Effector CD8-positive, alpha-beta T cell (primary cell): Measurements from ENCODE around the gene MRM3.
"Not testable (repeated sequence)": the region's sequence is repeated elsewhere in the genome, so short reads cannot be mapped to it uniquely, and the experiment has no call there.

Experiments
- DNase-seq: peaks from one replicate; lab custom pipeline; 2025; lab: John Stamatoyannopoulos, UW

The MRM3 gene

DNA sequence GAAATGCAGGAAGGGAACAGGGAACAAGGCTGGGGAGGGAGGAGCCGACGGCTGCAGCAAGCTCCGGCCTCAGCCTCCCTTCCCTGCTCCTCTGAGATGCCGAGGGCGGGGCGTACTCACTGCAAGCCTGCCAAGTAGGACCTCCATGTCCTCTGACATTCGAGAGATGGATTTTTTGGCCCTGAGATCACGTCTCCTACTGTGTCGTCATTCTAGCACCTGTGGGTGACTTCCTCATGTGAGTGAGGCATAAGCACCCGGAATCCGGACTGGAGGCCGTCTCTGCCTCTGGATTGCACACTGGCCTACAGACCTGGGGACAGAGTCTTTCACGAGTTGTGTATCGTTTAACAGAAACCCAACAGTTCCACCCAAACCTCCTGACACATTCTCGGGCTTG lies 14.5 kb downstream of the MRM3 start:
- no peak for DNase-seq

DNA sequence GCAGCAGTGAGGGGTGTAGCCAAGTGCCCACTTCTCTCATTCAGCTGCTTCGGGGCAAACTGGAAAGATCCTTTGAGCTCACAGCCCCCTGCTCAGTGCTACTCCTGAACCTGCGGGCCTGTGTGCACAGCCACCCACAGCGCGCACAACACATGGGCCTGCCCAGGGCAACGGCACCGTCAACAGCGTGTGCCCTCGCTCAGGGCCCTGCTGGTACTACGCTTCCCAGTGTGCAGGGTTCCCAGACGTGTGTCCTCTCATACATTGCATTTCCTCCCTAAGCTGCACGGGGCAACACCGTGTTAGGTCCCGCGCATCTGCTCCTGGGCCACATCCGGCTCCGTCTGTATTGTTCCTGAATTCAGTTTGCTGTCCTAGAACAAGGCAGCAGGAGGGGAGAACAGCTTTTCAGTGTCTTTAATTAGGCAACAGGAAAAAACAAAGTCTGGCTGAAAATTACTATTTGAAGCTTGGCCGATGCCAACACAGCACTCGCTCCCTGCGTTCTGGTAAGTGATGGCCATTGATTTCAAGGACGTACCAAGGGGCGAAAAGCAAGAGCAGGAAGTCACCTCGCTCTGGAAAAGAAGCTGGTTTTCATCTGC lies 15.2 kb downstream of the MRM3 start:
- DNase-seq: no peak

- no peak for DNase-seq
Measured at GRCh38 chr17:798246-798645, 16.1 kb downstream of the MRM3 start.

GRCh38 chr17:799261-799660 lies 17.1 kb downstream of the MRM3 start:
- no peak for DNase-seq

GRCh38 chr17:800446-801242 lies 18.5 kb downstream of the MRM3 start:
- no peak for DNase-seq

- no peak for DNase-seq
Measured at GRCh38 chr17:801660-802059, 19.5 kb downstream of the MRM3 start.

DNA sequence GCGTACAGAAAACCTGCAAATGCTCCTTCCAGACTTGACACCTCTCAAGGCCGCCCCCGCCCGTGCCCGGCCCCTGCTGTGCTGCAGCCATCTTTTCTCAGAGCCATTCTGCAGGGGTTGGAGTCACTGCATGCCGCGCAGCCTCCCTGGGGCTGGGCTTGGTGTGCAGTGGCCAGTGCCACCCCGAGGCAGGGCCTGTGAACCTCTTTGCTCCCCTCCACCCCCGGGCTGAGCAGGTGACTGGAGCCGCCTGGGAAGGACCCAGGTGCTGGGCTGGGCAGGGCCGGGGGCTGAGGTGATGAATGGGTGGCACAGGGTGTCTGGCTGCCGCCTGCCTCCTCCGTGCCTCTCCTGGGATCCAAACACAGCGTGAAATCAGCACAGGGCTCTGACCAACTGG lies 20.3 kb downstream of the MRM3 start:
- no peak for DNase-seq

DNA sequence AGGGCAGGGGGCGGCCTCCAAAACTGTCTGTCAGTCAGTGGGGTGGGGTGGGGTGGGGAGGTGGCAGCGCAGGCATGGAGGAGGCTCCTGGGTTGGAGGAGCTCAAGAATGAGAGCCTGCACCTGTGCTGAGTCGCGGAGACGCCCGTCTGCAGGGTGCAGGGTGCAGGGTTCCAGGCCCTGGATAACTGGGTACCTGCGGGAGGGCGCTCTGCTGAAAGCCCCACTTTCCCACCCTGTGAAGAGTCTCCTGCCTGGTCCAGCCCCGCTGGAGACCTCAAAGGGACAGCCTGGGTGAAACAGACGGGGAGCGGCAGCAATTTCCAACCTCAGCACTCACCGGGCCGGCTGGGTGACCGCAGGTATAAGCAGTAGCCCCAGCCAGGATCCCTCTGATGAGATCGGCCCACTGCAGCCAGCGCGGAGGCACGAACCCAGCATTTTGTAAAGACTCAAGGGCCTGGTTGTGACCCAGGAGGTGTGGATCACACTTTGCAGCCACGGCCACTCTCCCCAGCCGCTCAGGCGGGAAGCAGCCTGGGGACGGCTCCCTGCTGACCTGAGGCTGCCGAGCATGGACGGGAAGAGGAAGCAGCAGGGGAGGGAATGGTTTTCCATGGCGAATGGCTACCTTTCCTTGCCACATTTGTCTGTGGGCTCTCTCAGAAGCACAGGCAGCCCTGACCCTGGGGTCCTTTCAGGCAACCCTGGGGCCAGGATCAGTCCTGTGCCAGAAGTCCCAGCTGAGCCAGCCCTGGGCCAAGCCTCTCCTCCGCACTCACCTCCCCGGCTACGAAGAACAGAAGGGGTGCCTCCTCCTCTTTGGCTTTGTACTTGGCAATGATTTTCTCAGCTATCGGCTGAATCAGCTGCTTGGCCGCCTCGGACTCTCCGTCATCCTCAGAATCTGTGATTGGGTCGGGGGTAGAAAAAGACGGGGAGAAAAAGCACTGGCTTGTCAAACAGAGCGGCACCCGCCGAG lies 21.0 kb downstream of the MRM3 start:
- no peak for DNase-seq

DNA sequence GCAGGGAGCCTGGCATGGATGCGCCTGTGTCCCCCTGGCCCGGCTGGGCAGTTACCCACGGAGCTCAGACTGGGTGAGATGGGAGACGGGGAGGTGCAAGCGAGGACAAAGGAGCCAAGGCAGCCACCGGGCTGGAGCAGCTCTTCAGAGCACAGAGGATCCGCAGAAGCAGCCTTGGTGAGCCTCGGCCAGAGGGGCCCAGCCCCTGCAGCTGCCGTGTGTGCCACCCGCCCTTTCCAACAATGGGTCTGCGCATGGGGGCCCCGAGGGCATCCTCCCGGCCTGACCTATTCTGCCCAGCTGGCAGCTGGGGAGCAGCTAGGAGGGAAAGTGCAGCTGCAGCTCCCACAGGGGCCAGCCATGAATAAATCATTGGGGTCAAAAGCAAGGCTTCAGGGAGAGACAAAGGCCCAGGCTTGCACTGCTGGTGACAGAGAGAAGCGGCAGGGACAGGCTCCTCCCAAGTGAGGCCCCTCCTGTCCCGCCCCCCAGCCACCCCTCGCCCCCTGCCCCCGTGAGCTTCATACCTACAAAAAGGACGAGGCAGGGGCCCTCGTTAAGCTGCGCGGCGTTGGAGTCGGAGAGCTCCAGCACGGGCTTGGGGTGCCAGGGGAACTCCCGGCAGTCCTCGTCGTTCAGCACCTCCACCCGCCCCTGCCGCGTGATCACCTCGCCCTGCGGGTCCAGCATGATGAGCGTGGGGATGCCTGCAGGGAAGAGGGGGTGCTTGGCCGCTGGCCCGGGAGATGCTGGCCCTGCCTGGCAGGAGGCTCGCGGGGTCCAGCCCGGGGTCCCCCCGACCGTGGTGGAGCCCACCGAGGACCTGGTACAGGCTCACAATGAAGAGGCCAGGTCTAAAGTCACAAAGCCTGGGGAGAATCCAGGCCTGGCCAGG lies 22.6 kb downstream of the MRM3 start:
- no peak for DNase-seq

DNA sequence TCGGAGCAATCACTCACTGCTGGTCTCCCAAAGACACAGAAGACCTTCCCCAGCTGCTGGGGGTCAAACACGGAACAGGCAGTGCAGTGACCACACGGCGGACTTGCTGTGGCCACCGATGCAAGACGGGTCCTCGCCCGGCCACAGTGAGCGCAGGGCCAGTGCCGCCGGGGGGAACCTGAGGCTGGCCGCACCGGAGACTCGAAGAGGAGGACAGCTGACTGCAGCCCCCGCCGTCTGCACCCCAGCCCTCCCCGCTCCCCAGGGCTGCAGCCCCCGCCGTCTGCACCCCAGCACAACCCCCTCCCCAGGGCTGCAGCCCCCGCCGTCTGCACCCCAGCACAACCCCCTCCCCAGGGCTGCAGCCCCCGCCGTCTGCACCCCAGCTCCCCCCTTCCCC lies 23.7 kb downstream of the MRM3 start:
- not testable (repeated sequence) for DNase-seq

DNA sequence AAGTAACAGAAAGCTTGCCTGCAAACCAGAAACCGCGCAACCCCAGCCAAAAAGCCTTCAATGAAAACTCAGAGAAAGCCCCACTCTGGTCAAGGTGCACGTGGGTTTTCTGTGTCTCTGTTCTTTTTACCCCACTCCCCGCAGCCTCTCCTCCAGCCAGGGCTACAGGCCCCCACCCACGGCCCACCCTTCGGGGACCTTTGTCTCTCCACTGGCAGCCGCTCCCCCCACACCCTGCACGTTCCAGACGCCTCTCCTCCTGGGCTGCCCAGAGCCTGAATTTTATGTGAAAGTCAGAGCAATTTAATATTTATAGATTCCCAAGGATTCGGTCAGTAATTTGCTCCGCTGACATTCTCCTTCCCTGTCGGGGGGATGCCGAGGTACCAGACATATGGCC lies 24.2 kb downstream of the MRM3 start:
- DNase-seq: no peak

DNA sequence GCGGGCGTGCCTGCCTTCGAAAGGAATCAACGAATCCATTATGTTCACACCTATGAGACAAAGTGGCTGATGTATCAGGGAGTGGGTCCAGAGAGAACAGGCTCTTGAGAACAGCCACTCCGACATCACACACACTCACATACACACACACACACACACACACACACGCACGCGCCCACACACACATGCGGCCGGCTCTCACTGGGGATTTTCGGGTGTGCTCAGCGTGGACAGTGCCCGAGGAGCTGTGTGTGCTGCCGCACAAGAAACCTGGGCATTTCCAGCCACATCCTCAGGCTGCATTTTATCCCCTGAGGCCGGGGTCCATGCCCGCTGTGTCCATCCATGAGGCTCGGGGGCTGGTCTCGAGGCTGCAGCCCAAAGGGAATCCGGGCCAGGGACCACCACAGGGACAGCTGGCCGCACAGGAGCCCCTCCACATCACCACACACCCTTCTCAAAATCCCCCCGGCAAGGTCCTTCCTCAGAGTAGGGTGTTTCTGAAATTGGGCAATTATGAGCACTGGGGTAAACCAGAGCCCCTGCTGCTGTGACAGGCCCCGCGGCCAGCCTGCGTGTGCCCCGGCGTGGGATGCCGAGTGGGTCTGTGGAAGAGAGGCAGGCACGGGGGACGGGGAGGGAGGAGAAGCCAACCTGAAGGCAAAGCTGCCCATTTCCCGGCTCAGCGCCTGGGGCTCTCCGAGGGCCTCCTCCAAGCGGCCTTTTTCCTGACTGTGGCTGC lies 24.8 kb downstream of the MRM3 start:
- no peak for DNase-seq

GRCh38 chr17:807523-808294 lies 25.6 kb downstream of the MRM3 start:
- no peak for DNase-seq

DNA sequence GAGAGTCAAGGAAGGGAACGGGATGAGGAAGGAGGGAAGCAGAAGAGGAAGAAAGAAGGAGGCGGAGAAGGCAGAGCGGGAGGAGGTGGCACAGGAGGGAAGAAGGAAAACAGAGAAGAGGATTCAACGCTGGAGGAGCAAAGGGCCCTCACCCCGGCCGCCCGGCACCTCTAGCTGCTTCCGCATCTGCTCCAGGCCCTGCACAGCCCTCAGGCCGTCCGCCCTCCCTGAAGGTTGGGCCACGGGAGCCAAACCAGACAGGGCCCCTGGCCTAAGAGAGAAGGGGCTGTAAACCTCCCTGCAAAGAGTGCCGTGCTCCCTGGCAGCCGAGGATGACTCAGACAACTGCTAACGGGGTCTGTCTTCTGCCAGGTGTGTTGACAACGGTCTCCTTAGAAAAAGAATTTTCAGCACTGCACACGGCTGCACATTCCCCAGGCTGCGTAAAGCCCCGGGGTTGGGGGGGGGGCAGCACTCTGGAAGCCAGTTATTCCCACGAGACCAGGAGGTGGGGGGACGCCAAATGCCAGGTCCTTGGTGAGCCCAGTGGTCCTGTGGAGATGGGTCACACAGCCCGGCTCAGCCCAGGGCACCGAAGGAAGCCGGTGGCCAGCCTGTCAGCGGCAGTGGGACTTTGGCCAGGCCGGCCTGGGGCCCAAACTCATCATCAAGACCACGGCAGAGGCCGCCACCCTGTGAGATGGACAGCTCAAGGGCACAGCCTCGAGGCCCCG lies 29.1 kb downstream of the MRM3 start:
- DNase-seq: no peak

GRCh38 chr17:812638-813204 lies 30.6 kb downstream of the MRM3 start:
- no peak for DNase-seq

DNA sequence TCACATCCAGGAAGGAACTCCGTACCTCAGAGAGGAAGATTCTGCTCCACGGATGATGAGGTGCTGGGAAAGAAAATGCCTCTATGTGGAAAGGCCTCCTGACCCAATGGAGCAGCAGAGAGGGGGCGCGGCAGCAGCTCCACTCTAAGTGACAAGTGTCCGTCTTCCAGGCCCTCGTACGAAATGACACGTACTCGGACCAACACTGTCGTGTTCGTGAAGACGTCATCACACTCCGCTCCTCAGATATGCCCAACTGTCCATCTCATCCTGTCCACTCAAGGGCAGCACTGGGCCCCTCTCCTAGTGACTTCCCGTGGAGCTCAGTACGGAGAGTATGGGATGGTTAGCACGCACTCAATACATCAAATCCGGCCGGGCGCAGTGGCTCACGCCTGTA lies 32.2 kb downstream of the MRM3 start:
- no peak for DNase-seq

- no peak for DNase-seq
Measured at GRCh38 chr17:819251-819650, 37.1 kb downstream of the MRM3 start.

DNA sequence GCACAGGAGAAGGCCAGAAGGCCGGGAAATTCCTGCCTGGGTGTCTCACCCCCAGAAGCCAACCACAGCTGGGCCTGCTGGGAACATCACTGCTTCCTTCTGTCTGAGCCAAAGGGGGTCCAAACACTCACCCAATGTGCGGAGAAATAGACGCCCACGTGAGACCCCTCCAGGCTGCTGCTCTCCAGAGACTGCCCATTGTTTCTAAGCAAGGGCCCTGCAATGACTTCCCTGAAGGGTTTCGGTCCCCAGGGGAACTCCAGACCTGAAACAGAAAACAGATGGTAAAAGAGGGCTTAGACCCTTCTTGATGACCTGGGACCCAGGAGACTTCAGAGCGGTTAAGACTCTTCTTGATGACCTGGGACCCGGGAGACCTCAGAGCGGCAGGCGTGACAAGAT lies 41.3 kb downstream of the MRM3 start:
- no peak for DNase-seq

DNA sequence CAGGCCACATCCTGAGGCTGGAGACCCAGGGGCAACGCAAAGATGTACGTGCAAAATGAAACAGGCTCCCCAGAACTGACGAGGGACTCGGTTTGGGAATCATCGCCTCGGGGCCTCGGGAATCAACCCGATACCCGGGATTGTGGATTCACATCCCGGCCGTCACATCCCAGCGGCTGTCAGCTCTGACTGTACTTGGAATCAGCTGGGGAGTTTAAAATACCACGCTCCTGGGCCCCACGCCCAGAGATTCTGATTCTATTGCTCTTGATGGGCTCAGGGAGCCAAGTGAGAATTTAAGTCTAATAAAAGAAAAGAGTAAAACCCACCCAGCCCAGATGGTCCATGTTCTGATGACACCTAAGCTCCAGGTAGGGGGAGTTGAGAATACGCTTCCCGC lies 42.2 kb downstream of the MRM3 start:
- no peak for DNase-seq
